HG03565 (cell line): Measurements from ENCODE around the gene VASH2.

ENCODE experiments used
- ATAC-seq: cut with Tn5 transposase; IDR thresholded peaks from one replicate; pipeline ENCODE4 v1.9.1; 2021; ENCODE audit warnings: mild to moderate bottlenecking, moderate library complexity; ENCODE audit not compliant: unreplicated experiment

Gene VASH2

DNA sequence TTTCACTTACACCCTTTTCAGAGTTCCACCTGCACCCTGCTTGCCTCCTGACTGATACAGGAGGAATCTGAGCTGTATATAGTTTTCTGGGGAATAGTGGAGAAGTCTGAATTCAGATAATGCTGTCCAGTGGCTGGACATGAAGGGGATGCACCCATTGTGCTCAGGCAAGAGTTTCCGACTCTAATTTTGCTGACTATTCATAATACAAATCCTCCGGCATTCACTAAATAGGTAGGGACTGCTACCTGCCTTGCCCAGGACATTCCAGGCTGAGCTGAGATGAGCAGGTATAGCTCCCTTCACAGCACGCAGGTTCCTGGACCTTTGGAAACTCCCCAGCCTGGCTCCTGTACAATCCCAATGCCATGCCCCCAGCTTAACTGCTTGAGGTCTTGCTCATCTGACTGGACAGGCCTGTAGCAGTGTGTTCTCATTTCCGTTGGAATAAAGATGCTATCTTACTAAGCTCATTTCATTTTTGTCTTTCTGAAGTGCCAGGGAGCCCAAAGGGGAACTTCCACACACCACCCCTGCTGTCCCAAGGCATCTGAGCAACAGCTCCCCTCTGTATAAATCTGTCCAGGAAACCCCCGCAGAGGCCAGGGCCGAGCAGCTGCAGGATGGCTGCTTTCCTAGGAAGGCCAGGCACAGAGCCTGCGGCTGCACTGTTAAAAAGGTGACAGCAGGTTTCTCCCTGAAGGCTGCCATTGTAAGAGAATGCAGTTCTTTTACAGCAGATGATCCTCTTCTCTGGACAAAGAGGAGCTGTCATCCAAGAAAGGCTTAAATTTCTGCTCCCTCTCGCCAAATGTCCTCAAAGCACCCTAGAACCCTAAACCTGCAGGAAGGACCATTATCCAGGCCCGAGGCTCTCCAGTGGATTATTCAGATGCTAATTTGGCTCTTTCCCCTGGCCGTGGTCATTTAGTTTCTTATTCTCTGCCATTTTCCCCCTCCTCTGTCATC is 21.7 kb upstream of the VASH2 start:
- peak; percentile 56 for ATAC-seq

DNA sequence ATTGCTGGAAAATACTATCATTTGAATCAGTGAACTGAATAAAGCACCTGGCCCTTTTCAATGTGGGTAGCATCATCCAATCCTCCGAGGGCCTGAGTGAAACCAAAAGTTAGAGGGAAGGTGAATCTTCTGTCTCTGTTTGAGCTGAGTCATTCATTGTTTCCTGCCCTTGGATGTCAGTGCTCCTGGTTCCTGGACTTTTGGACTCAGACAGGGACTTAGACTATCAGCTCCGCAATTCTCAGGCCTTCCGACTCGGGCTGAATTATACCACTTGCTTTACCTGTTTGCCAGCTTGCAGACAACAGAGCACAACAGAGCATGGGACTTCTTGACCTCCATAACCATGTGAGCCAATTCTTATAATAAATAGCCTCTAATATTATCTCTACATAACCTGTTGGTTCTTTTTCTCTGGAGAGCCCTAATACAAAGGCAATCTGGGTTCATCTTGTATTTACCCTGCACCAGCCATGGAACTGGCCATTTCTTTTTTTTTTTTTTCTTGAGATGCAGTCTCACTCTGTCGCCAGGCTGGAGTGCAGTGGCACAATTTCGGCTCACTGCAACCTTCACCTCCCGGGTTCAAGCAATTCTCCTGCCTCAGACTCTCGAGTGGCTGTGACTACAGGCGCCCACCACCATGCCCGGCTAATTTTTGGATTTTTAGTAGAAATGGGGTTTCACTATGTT is 19.2 kb upstream of the VASH2 start:
- no peak for ATAC-seq

GRCh38 chr1:212933815-212934471 is 16.4 kb upstream of the VASH2 start:
- no peak for ATAC-seq

GRCh38 chr1:212935387-212935981 is 14.9 kb upstream of the VASH2 start:
- no peak for ATAC-seq

GRCh38 chr1:212937034-212937433 is 13.3 kb upstream of the VASH2 start:
- no peak for ATAC-seq

DNA sequence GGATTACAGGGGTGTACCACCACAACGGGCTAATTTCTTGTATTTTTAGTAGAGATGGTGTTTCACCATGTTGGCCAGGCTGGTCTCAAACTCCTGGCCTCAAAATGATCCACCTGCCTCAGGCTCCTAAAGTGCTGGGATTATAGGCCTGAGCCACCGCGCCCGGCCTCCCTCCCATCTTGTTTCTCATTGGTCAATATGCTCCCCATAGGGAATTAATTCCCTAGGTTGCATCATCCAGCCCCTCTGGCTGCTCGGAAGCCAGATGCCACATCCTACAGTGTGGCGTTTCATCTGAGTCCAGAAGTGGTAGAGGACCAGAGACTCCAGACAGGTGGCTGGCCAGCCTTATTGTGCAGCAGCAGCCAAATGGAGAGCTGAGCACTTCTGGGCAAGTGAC is 11.5 kb upstream of the VASH2 start:
- ATAC-seq, result no peak

- no peak for ATAC-seq
Measured at GRCh38 chr1:212941452-212941851, 8.9 kb upstream of the VASH2 start.

DNA sequence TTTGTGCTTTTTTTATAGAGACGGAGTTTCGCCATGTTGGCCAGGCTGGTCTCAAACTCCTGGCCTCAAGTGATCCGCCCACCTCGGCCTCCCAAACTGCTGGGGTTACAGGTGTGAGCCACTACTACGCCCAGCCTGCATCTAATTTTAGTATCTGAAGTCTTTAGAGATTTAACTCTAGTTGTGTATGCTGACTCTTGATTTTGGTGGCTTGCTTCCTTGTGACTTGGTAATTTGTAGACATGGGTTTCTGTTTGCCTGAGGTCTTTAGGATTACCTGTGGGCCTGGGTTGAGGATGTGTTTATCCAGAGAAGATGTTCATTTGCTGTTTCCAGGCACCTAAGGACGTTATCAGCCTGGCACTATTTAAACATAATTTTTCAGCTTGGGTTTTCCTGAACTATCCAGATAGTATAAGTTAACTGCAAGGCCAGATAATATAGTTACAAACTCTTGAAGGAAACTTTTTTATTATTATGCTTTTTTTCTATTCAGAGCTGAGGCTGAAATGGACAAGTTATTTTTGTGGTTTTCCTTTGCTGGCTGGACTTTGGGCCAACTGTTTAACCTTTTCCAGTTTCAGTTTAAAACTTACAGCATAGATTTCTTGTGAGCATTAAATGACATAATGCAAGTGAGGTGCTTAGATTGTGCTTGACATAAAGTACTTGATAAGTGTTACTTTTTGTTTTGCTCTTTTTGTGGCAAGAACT is 7.5 kb upstream of the VASH2 start:
- no peak for ATAC-seq

GRCh38 chr1:212943393-212943710 is 7.0 kb upstream of the VASH2 start:
- ATAC-seq, result no peak

- ATAC-seq, result no peak
Measured at GRCh38 chr1:212944229-212944901, 6.0 kb upstream of the VASH2 start.

GRCh38 chr1:212945056-212945455 is 5.3 kb upstream of the VASH2 start:
- no peak for ATAC-seq

DNA sequence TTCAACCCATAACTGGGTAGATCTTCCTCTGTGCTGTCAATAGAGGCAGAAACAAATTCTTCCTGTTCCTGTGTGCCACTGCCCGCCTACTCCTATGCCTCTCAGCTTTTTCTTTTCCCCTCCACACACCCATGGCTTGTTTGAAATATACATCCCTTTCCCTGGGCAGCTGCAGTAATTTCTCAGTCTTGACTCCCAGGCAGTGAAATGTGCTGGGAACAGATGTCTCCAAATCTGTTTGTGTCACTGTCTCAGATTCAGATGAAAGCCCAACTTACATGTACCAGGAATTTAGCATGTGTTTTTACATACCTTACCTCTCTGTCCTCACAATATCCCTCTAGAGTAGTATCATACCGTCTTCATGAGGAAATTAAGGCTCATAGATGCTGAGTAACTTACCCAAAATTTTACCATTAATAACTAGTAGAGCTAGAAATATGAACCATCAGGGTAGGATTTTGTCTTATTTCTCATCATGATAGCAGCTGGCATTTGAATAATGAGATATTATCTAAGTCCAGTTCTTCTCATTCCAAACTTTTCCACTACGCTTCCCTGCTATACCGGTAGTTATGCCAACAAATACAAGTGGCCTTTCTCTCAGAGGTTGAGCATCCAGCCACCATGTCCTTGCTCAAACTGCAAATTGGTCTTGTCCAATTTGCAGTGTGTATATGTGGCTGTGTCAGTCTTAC is 4.7 kb upstream of the VASH2 start:
- no peak for ATAC-seq

- ATAC-seq, result no peak
Measured at GRCh38 chr1:212946872-212947271, 3.5 kb upstream of the VASH2 start.

GRCh38 chr1:212949771-212950170 is 570 bp upstream of the VASH2 start:
- ATAC-seq, result no peak

DNA sequence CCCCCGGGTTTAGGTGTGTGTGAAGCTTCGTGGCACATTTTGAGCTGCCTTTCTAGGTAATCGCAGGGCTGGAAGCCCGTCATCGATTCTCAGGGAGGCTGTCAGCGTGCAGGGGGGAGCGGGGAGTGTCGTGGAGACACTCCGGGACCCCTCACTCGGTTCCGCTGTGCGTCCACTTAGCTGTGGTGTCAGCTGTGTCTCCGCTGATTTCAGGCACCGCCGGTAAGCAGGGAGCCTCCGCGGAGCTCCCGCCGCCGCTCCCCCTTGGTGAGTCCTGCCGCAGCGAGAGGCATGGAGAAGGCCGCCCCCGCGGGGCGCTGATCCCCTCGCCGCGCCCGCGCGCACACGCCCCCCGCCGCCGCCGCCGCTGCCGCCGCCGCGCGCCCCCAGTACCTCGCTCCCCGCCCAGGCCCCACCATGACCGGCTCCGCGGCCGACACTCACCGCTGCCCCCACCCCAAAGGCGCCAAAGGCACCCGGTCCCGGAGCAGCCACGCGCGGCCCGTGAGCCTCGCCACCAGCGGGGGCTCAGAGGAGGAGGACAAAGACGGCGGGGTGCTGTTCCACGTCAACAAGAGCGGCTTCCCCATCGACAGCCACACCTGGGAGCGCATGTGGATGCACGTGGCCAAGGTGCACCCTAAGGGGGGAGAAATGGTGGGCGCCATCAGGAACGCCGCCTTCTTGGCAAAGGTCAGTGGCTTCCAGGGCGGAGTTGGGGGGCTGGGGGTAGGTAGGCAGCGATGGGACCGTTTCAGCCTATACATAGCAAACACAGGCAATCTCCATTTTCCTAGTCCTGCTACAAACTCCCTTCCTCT is 995 bp downstream of the VASH2 start:
- no peak for ATAC-seq

GRCh38 chr1:212951947-212952640 is 1.8 kb downstream of the VASH2 start:
- no peak for ATAC-seq

GRCh38 chr1:212952641-212952976 is 2.3 kb downstream of the VASH2 start:
- no peak for ATAC-seq

- ATAC-seq, result no peak
Measured at GRCh38 chr1:212953321-212953720, 3.0 kb downstream of the VASH2 start.
